NK-92 (cell line): ENCODE data around the gene STAB2.

Experiments used
- DNase-seq: peaks from one replicate; lab custom pipeline; 2025; ENCODE audit not compliant: unreplicated experiment; lab: John Stamatoyannopoulos, UW

Gene STAB2

DNA sequence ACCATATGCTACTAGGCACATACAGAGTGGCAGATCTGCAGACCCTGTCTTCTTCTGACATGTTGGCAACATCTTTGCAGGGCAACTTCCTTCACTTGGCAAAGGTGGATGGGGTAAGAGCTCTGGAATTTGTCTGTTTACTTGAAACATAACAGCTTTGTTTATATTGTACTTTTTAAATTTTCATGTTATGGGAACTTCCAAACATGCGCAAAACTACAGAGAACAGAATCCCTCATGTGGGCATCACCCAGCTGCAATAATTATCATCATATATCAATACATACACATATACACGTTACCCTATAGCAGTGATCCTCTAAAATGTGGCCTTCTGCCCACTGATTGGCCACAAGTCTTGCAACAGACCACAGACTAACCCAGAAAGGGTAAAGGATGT lies 103.4 kb downstream of the STAB2 start:
- DNase-seq: no peak

DNA sequence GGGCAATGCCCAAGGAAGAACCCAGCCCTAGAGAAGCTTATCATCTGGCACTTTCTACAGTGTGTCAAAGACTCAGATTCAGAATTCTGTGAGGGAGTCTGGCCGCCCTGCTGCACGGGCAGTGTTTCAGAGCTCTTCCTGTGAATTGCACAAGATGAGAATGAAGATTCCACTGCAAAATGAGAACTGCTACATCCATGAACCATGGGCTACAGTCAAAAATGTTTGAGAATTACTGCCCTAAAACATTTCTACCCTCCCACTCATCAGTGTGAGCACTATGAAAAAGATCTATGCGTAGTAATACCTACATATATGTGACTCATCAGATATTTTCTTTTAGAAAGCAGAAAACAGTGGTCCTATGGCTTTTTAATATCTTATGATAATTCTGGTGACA lies 104.0 kb downstream of the STAB2 start:
- DNase-seq: no peak

DNA sequence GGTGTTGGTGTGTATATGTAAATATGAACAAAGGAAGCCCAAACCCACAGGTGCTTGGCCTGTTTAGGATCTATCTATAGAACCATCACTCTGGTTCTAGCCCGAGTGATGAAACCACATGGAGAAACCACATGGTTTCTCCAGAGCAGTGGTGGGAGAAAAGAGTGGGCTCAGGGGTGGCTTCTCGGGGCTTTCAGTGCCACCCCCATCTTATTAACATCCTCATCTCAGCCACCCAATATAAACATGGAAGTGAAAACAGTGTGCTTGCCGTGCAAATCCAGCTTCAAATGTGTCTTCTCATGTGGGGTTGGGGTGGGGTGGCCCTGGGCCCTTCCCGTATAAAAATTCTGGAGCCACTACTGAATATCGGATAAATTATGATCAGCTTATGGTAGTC lies 109.0 kb downstream of the STAB2 start:
- no peak for DNase-seq

DNA sequence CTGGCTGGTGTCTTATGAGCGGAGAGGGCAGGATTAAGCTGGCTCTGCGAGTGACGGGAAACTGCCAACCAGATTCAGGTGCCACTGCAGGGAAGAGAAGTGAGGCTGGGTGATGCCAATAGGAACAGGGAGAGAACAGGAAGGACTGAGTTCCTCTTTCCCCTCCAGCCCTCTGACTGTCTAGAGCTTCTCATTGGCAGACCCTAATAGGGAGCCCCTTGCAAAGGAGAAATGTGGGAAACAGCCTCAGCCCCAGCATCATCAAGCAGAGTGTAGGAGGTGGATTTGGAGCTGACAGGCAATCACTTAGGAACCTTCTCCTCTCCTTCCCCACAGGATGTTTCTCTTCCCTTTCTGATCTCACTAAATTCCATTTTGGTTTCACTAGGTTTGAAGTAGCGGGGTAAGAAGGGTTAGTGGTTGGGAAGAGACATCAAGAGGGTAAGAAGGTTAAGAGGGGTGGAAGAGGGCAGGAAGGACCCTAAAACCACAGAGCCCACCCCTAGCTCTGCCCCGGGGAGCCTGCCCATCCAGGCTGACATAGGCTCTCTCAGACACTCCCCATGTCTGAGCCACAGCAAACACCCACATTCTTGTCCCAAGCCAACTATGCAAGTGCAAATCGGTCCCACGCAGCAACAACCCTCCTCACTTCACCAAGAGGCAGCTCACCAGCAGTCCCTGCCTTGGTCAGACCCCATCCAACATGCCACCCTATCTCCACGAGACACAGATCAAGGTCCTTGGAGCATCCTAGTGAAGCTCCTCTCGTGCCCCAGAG lies 111.1 kb downstream of the STAB2 start:
- DNase-seq: no peak

DNA sequence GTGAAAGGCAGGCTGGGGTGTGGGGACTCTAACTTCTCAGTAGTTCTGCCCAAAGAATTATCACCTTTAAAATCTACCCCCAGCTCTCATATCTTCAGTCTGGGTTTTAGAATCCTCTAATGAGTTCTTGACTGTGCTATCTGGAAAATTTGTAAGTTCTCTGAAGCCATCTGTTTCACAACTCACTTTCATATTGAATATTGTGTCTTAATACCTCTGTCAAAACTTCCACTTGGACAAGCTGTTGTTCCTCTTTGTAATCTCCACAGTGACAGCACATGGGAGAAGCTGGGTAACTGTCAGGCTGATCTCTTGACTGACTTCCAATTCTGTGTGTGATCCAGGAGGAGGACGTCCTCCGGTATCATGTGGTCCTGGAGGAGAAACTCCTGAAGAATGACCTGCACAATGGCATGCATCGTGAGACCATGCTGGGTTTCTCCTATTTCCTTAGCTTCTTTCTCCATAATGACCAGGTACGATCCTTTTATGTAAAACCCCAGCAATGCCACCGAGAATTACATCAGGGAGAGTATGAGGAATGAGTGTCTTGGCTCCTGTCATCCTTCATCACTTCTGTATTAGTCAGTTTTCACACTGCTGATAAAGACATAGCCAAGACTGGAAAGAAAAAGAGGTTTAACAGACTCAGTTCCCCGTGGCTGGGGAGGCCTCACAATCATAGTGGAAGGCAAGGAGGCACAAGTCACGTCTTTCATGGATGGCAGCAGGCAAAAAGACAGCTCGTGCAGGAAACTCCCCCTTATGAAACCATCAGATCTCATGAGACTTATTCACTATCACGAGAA lies 111.9 kb downstream of the STAB2 start:
- DNase-seq: no peak

DNA sequence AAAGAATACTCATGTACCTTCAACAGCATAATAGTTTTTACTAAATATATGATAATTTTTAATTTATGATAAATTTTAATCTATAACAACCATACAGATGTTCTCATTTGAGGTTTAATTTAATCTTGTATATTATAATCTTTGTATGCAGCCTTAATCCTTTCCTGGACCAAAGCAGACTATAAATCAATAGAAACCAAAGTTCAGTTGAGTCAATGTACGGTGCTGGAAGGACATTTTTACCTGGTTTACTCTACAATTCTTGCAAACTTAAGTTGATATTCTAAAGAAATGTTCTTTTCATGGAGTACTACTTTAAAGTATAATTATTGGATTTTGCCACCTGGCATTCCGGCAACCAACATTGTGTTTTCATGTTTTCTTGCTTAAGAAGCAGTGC lies 118.0 kb downstream of the STAB2 start:
- DNase-seq: no peak

DNA sequence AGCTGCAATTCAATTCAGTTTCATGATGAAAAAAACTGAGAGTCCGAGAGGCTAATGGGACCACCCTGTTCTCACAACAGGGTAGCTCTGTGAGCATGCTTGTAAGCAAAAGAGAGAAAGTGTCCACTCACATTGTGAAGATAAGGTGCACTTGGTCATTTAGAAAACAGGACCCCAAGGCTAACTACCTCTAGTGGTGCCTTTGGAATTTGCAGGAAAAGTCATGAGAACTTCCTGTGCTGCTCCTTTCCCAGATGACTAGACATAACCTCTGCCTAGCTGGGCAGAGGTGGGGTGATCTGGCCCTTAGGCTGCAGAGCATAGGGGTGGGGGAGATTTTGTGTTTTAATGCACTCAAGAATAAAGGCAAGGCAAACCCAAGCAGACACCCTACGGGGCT lies 118.9 kb downstream of the STAB2 start:
- DNase-seq: no peak

DNA sequence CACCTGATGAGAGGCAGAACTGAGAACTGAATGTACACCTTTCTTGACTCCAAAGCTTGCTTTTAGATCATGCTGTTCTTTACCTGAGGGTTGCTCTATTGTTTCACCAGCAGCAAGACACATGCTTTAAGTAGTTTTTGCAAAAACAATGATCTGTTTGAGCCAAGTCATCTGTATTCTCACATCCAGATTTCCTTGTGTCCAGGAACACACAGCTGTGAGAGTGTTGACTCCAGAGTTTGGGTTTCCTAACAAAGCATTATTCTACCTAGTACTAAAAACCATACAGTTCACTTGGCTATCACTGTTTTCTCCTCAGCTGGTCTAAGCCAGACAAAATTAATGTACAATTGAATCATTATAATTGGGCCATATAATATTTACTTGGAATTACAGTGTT lies 120.4 kb downstream of the STAB2 start:
- no peak for DNase-seq

DNA sequence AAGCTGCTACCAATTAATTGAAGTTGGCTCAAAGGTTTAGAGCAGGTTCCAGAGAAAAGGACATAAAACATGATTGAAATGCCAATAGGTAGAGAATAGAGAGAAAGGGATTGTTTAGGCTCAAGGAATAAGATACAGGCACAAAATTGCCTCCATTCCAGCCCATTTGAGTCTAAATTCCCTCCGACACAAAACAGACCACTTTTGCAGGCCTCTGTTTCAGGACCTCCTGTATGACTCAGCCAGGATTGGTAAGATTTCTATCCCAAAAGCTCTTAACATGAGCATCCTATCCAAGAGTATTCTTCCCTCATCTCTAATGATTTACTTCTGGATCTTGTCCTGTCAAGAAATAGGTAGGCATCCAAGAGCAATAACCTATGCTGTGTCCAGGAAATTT lies 123.5 kb downstream of the STAB2 start:
- DNase-seq: no peak

DNA sequence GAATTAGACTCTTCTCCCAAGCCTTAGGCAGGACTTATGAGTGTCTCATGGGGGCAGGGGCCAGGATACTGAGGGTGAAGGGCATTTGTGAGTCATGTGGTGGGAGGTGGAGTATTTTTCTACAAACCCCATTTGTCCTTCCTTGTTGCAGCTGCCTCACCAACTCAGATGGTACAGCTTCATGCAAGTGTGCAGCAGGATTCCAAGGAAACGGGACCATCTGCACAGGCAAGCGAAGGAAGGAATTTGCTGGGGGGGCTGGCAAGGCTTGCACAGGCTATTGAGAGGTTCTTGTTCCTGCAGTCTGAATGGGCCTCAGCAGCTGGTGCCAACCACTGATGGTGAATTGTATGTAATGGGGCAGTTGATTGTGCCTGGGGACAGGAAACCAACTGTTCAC lies 125.1 kb downstream of the STAB2 start:
- DNase-seq: no peak

DNA sequence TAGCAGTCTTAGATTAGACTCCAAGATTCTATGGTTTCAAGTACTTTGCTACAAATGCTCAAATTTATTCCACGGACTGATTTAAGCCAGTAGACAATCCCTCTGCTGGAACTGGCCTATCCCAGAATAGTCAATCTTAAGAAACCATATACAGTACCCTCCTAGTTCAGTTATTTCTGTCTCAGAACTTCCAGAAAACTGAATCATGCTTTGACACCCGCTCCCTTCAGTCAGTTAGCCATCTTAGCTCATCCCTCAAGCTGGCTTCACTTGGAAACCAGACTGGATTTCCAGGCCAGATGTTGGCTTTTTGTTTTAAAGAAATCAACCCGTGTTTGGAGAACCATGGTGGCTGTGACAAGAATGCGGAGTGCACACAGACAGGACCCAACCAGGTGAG lies 128.4 kb downstream of the STAB2 start:
- no peak for DNase-seq

DNA sequence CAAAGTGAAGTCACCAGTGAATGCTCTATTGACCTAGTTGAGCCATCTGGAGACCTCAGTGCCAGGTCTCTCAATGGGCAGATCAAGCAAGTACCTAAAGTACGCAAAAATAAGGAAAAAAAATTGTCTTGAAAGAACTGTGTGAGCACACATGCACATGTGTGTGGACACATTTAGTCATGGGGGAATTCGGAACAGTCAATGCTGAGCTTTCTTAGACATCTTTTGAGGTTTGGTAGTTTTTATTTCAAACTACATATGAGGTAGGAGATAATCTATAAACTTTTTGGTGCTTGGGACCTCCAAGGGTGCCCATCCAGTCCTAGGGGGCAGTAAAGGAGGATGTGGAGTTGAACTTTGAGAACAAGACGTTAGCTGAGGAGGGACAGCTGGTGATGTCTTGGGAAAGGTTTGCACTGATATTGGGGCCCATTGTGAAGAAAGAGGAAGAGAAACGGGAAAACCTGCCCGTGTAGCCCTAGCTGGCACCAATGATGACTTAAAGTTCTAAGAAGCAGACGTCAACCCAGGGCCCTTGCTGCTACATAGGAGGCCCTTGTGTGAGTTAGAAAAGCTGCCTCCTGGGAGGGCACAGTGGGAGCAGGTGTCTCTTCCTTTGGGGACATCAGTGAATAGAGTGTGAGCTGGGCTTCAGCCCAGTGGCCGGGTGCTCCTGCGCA lies 129.6 kb downstream of the STAB2 start:
- DNase-seq: no peak

DNA sequence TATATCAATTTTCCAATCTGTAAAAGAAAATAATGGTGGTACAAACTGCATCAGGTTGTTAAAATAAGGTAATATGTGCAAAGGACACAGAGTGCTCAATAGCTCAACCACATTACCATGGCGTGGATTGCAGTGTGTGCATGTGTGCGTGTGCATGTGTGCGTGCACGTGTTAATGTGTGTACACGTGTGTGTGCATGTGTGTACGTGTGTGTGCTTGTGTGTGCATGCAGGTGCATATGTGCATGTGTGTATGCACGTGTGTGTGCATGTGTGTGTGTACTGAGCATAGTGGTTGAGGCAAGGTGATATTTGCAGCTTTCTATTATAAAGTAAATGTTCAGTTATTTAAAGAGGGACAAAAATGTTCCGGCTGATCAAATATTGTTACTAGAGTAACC lies 138.3 kb downstream of the STAB2 start:
- DNase-seq: no peak

DNA sequence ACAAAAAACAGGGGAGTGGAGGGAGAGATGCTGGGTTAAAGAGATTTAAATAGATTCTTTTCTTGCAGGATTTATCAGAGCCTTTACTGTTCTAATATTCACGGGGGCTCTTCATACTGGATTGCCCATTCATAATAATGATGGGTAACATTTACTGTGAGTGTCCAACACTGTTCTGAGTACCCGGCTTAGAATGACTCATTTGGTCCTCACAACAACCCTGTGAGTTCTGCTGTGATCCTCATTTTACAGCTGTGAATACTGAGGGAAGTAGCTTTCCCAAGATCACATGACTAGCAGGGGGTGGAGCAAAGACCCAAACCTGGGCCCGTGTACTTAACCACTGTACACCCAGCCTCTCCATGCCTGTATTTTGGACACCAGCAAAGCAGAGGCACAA lies 140.6 kb downstream of the STAB2 start:
- DNase-seq: no peak

DNA sequence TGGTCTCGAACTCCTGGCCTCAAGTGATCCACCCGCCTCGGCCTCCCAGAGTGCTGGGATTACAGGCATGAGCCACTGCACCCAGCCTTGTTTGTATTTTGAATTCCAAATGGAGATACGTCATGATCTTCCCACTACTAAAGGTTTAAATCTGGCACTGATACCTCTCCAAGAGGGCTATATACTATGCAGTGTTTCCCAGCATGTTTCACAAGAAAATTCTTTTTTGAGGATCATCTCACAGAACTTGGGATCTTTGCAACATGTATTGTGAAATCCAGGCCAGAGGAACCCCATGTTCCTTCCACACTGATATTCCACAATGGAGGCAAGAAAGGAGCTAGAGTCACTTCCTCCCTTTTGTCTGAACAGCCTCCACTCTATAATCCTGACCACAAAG lies 141.2 kb downstream of the STAB2 start:
- no peak for DNase-seq

DNA sequence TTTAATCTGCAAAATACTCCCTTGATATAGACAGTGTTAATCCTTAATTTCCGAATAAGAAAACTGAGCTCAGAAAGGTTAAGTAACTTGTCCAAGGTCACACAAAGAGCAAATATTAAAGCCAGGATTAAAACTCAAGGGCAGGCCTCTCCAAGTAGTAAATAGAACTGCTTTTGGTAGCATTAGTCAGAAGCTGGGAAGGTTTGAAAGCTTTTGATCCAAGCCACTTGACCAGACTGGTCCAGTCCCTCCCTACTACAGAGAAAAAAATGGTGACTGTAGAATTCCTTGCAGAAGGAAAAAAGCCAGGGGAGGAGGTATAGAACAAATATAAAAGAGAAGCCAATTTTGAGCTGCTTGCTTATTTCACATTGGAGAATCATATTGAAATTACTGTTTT lies 142.4 kb downstream of the STAB2 start:
- no peak for DNase-seq

DNA sequence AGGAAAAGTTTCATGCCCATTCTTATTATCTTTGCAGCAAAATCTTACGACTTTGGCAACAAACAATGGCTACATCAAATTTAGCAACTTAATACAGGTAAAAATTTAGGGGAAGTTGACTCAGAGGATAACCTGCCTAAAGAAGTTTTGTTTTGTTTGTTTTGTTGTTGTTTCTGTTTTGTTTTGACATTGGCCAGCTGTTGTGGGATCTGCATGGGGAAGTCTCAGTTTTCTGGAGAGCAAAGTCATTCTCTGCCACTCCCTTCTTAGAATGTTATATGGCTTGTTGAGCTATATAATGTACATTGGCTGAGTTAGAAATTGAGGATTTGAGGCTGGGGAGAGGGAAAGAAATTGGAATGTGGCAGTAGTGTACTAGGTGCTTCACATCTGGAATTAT lies 144.5 kb downstream of the STAB2 start:
- no peak for DNase-seq

DNA sequence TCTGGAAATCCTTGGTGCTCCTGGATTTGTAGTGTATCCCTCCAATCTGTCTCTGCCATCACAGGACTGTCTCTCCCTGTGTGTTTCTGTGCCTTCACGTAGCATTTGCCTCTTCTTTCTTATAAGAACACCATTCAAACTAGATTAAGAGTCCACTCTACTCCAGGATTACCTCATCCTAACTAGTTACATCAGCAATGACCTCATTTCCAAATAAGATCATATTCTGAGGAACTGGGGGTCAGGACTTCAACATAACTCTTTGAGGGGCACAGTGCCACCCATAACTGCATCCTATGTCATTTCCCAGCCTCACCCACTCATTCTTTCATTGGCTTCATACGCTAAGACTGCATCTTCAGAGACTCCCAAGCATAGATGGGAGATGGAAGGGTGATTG lies 147.8 kb downstream of the STAB2 start:
- DNase-seq: no peak

DNA sequence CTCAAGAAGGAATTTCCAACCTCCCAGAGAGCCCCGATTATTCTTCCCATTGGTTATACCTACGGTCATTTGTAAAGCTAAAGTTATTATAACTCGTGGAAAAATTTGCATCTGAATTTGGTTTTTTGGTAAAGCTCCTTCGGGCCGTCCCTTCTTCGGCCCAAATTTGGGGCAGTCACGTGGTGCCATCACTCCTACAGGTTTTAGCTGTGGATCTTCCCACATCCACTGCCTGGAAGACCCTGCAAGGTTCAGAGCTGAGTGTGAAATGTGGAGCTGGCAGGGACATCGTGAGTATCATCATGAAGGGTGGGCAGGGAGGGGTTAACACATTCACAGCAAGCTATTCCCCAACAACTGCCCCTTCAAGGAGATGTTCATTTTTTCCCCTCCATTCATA lies 148.2 kb downstream of the STAB2 start:
- no peak for DNase-seq

DNA sequence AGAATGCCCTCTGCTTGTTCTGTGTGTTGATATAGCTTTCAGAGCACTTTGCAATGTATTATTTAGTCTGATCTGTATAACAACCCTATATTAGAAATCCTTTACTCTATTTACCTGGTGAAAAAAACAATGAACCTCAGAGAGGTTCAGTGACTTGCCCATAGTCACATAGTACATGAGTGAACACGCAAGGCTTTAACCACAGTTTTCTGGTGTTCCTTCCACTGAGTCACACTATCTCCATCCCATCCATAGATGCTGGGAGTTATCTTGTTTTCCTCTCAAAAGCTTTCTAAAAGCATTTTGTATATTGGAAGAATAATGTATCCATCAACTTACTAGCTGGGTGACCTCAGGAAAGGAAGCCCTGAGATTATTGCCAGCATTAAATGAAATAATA lies 149.5 kb downstream of the STAB2 start:
- DNase-seq: no peak

DNA sequence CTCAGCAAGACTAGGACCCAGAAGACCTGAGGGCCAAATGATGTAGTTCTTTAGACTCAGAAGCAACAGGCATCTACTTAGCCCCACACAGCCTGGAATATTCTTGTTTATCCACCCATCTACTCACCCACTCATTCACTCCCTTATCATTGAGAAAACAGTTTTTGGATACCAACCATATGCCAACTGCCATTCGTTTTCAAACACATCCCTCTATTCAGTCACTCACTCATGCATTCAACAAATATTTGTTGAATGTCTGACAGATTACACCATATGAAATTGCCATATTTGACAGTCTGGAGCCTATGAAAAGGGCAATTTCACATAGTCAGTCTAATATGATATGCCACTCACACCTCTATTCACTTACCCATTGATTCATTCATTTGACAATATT lies 150.8 kb downstream of the STAB2 start:
- DNase-seq: no peak

DNA sequence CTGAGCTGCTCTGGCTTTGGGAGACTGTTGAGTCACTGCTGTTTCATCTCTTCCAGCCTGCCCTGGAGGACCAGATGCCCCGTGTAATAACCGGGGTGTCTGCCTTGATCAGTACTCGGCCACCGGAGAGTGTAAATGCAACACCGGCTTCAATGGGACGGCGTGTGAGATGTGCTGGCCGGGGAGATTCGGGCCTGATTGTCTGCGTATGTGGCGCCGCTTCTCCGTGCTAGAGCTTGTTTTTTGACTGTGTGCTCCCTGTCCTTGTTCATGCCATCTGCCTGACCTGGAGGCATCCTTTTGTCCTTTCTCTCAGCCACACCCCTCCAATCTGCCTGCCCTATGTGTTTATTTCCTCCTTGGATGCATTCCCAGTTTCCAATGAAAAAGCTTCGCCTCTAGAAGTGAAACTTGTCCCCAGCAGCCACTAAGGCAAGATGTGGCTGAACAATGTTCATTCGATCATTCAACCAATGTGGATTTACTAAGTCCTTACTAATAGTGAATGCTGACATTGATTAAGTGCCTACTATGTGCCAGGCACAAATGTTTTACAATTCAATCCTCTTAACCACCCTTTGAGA lies 155.4 kb downstream of the STAB2 start:
- no peak for DNase-seq
